Activated CD4-positive, alpha-beta T cell treated with anti-CD3 and anti-CD28 coated beads, Interleukin-2, amount 50 U/mL, for 48 hours (primary cell): Measurements from ENCODE around the gene PRR3.

Source experiments
- DNase-seq, 2 experiments: peaks; one replicate each; pipeline ENCODE4 v3.0.0-alpha.2; 2020

PRR3 gene

DNA sequence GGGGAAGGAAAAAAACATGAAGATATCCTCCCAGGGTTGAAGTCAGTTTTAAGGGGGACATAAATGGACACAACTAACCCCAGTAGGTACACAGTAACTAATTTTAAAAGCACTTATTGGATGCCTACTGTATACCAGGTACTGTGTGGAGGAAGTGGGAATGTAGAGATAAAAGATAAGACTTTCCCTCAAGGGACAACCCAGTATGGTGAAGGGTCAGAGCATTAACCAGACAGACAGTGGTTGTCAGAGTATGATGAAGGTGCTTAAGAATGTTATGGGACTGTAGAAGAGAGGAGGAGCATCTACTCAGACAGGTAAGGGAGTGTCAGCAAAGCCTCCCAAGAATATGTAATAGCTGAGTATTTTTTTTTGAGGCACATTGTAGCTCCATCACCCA lies 15.1 kb downstream of the PRR3 start:
- DNase-seq = no peak

DNA sequence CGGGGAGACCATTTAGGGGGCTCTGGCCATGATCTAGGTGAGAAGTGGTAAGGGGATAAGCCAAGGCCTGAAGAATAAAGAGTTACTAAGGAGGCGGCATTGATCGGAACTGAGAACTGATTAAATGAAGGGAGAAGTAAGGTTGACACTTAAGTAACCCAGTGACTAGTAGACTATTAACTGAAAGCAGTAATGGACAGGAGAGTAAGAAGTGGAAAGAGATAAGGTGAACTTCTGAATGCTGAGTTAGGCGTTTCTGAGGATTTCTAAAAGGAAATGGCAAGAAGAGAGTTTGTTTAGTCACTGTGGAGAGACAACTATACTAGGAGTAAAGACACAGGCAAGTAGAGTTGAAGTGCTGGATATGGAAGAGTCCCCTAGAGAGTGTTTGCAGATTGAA lies 16.0 kb downstream of the PRR3 start:
- DNase-seq = no peak

DNA sequence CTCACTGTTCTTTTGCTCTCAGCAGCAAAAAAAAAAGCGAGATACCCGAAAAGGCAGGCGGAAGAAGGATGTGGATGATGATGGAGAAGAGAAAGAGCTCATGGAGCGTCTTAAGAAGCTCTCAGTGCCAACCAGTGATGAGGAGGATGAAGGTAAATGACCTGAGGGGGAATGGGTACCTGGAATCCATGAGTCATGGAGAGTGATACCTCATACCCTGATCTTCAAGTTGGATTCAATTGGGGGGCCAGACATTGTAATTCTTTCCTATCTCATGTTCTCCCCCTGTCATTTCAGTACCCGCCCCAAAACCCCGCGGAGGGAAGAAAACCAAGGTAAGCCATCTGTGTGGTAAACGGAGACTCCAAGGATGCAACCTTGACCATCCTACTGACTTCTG lies 21.0 kb downstream of the PRR3 start:
- no peak for DNase-seq

DNA sequence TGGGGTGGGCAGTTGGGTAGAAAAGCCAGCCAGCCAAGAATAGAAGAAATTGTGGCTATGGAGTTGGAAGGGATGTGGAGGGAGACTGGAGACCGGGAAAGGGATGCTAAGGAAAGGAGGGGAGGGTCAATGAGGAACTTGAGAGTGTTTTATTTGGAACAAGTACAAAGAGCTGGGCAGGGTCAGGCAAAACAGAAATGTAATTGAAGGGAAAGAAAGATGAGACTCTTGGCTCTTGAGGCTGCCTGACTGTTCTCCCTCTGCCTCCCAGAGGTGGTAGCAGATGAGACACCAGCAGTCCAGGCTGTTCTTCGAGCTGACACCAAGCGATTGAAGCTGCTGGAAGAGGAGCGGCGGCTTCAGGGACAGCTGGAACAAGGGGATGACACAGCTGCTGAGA lies 26.8 kb downstream of the PRR3 start:
- DNase-seq = no peak

DNA sequence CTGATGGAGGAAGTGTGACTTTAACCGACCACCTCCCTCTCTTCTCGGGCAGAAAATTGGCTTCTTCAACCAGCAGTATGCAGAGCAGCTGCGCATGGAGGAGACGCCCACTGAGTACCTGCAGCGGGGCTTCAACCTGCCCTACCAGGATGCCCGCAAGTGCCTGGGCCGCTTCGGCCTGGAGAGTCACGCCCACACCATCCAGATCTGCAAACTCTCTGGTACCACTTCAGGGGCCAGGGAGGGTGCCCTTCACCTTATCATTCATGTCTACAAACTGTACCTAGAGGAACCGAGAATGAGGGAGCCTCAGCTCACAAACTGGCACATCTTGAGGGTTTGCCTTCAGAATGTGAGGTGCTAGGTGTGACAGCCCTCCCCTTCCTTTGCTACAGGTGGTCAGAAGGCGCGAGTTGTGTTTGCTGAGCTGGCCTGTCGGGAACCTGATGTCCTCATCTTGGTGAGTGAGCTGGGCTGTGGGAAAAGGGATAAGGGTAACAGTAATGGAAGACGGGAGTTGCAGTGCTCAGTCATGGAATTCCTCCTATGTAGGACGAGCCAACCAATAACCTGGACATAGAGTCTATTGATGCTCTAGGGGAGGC lies 32.8 kb downstream of the PRR3 start:
- no peak for DNase-seq

DNA sequence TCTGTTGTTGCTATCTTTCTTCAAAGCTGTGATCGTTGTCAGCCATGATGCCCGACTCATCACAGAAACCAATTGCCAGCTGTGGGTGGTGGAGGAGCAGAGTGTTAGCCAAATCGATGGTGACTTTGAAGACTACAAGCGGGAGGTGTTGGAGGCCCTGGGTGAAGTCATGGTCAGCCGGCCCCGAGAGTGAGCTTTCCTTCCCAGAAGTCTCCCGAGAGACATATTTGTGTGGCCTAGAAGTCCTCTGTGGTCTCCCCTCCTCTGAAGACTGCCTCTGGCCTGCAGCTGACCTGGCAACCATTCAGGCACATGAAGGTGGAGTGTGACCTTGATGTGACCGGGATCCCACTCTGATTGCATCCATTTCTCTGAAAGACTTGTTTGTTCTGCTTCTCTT lies 33.4 kb downstream of the PRR3 start:
- DNase-seq = no peak

DNA sequence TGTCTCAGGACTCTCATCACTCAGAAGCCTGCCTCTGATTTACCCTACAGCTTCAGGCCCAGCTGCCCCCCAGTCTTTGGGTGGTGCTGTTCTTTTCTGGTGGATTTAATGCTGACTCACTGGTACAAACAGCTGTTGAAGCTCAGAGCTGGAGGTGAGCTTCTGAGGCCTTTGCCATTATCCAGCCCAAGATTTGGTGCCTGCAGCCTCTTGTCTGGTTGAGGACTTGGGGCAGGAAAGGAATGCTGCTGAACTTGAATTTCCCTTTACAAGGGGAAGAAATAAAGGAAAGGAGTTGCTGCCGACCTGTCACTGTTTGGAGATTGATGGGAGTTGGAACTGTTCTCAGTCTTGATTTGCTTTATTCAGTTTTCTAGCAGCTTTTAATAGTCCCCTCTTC lies 33.9 kb downstream of the PRR3 start:
- DNase-seq = no peak

DNA sequence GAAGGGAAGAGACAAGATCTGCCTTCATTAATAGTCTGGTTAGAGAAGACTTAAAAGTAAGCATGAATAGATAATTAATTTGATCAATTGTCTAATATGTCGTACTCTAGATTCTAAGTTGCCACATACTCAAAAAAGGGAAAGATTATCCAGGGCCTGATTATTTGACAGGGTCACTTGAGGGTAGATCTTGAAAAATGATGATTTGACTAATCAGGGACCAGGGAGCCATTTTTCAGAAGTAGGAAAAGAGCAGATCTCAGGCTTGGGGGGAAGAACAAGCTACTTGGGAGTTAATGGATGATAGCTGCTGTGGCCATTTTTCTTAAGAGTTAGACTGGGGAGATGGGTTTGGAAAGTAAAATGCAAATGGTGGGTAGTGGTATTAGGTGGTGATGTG lies 35.2 kb downstream of the PRR3 start:
- DNase-seq = no peak

DNA sequence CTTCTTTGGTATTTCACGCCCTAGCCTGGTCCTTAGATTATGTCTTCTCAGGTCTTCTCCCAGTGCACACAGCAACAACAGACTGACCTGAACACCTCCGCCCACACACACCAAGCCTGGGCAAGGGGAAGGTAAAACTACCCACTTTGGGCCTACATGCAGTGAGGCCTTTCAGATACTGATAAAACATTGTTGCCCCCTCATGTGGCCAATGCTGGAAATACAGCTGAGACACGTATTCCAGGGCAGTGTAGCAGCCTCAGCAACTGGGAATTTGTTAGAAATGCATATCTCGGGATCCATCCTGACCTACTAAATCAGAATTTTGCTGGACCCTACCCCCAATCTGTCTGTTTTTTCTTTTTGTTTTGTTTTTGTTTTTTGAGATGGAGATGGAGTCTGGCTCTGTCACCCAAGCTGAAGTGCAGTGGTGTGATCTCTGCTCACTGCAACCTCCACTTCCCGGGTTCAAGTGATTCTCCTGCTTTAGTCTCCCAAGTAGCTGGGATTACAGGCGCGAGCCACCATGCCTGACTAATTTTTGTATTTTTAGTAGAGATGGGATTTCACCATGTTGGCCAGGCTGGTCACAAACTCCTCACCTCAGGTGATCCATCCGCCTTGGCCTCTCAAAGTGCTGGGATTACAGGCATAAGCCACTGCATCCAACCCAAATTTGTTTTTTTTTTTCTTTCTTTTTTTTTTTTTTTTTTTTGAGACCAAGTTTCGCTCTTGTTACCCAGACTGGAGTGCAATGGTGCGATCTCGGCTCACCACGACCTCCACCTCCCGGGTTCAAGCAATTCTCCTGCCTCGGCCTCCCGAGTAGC lies 40.4 kb downstream of the PRR3 start:
- peak; percentile 89 to 91 for DNase-seq

DNA sequence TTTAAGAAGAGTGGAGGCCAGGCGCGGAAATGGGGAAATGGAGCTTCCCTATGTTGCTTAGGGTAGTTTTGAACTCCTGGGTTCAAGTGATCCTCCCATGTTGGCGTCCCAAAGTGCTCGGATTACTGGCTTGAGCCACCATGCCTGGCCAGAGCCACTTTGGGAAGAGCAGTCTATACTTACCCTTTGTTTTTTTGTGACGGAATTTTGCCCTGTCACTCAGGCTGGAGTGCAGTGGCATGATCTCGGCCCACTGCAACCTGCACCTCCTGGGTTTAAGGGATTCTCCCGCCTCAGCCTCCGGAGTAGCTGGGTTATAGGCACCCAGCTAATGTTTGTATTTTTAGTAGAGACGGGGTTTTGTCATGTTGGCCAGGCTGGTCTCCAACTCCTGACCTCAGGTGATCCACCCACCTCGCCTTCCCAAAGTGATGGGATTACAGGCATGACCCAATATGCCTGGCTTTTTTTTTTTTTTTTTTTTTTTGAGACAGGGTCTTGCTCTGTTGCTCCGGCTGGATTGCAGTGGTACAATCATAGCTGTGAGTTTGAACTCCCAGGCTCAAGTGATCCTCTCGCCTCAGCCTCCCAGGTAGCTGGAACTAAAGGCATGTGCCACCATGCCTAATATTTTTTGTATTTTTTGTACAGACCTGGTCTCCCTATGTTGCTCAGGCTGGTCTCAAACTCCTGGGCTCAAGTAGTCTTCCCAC lies 42.0 kb downstream of the PRR3 start:
- DNase-seq = no peak

DNA sequence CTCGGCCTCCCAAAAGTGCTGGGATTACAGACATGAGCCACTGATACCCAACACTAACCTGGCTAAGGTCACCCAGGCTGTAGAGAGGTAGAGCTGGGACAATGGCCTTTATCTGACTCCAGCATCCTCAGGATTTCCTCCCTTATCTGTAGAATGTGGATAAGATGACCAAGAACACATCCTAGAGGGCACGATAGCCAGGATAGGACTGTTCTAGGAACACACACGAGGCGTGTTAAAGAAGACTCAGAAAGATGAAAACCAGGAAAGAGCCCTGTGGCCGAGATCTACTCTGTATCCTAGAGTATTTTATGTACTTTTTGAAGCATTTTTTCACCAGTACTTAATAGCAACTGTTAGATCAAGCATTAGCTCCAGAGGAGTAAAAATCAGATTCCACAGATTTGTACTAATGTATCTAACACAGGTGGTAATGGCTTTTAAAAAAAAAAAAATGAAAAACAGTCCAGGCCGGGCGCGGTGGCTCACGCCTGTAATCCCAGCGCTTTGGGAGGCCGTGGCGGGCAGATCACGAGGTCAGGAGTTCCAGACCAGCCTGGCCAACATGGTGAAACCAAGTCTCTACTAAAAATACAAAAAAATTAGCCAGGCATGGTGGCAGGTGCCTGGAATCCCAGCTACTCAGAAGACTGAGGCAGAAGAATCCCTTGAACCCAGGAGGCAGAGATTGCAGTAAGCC lies 42.7 kb downstream of the PRR3 start:
- no peak for DNase-seq

DNA sequence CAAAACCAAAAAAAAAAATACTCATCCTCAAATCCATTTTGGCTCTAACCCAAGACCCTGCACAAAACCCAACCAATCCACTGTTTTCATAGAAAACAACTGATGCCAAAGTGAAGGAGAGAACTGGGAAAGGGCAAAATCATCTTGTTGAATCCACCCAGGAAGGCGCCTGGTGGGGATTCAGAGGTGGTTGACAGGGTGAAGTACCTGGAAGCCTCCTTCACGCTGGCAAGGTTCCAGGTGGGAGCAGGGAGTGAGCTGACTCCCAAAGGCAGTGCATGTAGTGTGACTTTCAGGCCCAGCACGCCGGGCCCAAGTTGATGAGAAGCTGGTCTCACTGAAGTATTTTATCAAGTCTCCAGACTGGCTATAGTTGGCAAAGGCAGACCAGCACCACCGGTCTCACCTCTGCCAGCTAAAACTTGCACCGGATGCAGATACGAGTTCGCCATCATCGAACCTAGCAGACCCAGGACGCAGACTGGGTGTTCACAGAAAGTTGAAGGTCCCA lies 43.4 kb downstream of the PRR3 start:
- no peak for DNase-seq

DNA sequence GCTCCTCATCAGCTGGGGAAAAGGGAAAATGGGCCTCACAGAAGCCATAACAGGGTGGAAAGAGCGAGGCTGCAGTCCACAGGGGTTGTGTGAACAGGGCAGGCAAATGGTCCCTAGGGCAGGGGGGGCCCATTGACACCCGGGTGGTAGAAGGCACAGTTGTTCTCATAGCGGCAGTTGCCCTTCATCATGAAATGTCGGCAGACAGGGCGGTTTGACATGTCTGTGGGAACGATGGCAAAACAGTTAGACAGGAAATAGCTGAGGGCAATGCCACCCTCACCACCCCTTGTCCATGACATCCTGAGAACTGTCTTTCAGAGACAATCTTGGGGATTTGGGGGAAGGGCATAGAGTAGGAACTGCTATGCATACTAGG lies 44.3 kb downstream of the PRR3 start:
- no peak for DNase-seq

DNA sequence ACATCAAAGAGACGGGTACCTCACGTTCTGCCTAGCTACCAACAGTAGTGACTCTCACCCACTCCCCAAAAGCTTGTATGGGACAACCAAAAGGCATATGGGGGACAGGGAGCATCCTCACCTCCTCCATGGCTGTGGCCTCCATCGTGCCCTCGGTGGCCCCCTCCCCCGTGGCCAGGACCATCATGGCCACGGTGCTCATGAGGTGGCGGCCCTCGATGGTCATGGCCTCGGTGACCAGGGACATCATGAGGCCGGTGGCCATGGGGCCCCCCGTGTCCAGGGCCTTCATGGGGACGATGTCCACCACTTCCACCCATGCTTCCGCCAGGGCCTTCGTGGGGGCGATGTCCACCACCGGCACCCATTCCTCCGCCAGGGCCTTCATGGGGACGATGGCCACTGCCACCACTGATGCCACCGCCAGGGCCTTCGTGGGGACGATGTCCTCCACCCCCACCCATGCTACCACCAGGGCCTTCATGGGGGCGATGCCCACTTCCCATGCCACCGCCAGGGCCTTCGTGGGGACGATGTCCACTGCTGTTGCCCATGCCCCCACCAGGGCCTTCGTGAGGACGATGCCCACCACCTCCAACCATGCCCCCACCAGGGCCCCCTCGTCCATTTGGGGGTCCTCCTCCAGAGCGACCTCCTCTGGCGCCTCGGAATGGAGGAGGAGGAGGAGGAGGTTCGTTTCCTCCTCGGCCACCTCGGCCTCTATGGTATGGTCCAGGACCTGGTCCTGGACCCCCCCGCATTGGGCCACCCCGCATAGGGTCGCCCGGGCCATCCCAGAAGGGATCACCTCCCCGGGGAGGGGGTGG lies 44.9 kb downstream of the PRR3 start:
- DNase-seq = no peak

DNA sequence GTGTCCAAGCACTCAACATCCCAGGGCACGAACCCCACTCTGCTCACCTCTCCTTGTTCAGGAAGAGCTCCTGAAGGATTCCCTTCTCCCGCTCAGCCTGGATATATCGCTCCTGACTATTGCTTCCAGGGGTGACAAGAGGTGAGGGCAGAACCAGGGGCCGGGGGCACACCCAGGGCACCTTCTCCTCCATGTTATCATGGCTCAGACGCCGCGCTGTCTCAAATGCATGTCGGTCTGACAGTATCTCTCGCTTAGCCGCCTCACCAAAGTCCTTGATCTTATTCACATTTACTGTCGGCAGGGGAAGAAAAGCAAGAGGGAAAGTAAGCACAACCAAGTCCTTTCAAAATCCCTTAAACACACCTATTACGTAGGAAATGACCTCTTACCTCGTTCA lies 46.9 kb downstream of the PRR3 start:
- no peak for DNase-seq

DNA sequence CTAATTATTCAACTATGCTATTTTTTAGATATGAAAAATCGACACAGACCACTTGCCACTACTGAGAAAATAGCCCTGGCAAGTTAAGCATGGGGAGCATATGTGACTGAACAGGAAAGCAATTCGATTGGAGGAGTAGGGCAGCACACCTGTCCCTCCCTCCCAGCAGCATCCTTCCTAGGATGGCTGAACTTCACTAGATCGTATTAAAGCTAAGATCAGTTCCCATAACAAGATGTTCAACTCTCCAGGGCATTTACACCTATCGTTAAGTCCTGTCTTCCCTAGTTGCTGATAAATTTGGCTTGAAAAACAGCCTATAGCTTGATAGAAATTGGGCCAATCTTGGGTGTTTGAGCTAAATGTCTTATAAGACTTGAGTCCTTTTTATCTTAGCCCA lies 53.0 kb downstream of the PRR3 start:
- DNase-seq = no peak

DNA sequence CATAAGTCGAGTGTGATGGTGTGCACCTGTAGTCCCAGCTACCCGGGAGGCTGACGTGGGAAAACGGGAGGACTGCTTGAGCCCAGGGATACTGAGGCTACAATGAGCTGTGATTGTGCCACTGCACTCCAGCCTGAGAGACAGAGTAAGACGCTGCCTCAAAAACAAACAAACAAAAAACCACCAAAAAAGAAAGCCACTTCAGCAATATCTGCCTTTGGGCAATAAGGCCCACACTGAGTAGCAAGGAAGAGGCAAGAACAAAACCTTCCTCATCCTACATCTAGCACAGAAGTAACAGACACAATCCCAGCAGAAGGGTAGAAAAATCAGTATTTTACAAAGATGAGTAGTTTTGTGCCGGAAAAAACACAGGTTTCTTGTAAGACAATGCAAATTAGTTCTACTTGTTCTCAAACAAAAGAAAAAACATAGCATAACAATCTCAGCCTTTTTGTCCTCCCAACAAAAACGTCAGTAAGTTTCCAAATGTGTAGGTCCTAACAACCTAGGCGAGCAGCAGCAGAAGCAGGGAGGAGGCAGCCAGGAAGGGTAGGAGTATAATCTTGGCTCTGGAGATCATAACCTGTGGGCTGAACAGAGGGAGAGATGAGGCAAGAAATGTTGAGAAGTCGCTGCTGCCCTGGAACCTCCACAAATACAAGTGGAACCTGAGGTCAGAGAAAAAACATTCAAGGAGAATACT lies 54.2 kb downstream of the PRR3 start:
- DNase-seq = no peak

DNA sequence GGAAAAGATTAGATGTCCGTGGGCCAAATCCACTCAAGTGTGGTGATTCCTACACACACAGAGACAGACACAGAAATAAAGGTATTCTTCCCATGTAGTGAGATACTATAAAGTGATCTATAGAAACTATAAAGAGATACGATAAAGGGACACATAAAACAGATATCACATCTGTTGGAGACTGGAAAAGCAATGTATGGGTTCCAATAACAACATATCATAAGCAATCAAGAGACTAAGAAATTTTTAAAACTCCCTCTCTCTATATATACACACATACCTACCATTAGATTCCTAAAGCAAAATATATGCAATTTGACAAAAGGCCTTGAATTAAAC lies 54.7 kb downstream of the PRR3 start:
- DNase-seq = no peak

DNA sequence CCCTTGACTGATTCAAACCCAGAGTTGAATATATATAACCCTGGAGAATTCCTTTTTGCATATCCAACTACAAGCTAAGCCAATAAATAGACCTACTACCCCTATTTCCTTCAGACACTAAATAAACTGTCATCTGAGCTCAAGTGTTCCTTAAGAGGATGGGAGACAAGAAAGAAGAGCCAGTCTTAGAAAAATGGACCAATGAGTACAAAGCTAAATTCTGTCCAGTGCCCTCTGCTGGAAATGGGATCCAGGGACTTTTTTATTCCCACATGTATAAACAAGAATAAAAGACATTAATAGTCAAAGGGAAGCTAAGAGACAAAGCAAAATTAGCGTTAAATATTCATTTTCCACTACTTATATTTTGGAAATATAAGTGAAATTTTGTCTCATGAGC lies 55.1 kb downstream of the PRR3 start:
- DNase-seq = no peak

DNA sequence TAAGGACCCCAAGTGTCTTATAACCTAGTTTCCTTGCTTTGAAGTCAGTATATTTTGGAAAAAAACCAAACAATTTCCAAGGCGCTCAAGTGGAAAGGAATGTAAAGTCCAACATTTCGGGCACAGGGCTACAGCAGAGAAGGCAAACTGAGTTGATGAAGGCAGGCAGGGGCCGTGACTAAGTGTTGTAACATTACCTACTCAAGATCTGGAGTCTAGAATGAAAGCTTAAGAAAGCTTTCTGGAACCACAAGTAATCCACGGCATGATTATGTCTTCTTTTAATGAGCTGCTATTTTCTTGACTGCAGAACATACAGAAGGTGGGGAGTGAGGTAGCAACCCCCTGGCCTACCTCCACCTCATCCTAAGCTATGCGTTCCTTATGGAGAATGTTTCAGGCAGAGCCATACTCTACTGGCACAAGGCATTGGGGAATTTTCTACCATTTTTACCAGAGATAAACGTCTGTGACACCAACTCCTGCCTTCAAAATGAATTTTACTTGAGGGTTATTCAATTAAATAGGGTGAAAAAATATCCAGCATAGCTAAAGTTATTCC lies 55.7 kb downstream of the PRR3 start:
- no peak for DNase-seq
